ENCODE measurements around the gene PNMA6E.

DNA sequence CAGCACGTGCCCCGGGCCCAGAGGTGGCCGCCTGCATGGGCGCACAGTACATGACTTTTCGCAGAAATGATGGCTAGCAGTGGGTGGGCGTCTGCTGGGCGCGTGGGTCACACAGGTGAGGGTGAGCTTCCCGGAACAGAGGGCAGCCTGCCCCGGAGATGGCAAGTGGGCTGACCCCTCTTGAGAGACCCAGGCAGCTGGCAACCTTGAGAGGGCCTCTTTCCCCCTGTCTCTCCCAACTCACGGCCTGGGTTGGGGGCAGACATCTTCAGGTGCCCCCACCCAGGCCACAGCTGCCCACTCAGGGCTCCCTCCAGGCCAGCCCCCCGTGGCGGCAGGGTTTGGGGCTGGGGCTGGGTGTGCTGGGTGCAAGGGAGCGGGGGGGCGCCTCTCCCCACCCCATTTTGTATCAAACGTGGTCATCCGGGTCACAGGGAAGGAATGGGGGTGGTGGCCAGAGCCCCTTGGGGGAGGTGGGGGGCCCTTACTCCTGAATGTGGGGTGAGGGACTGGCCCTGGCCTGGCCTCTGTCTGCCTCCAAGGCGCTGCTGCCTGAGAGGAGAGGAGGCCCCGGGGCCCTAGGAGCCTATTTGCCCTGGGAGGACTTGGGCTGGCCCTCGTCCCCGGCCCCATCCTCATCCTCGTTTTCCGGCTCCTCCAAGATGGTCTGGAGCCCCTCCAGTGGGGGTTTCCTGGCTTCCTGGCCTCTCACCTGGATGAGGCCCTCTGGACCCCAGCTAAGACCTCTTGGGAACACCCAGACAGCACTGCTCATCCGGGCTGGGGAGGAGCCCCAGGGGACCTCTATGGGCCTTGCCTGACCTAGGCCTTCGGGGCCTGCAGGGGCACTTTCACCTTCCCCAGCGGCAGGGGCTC, 4.6 kb downstream of the PNMA6E start:
- no peak for TF ChIP-seq FOXA1 (IDR thresholded peaks at IDR 0.05)
- no peak for TF ChIP-seq SP1 (IDR thresholded peaks at IDR 0.05)
- TF ChIP-seq TARDBP (IDR thresholded peaks at IDR 0.05): no peak
